K562 (cell line): Measurements from ENCODE around the gene PMVK. TPM values are rescaled to one million over a fixed set of nuclear protein-coding genes. Genes with fewer than 3 reads are reported as not detected.
A peak's percentile ranks its signal among the peaks of the same experiment; 100 is the strongest.

Experiments
- AFF1 ChIP-seq, 2 experiments: fragments of 450-650 bp; IDR thresholded peaks; 2 replicates each; pipeline ENCODE4 v1.6.1; 2018; ENCODE audit warnings: mild to moderate bottlenecking in 2 of 2, low read depth in 1 of 2; ENCODE audit not compliant: partially characterized antibody in 2 of 2
- AFF4 ChIP-seq: sonication (generic); formaldehyde crosslinking; IDR thresholded peaks from 2 replicates; pipeline ENCODE4 v1.8.0; 2023; ENCODE audit warnings: mild to moderate bottlenecking, missing genetic modification reagents
- ATF4 ChIP-seq: fragments of 450-650 bp; formaldehyde crosslinking; IDR thresholded peaks from 2 replicates; pipeline ENCODE4 v1.4.0; 2022; ENCODE audit warnings: mild to moderate bottlenecking, moderate library complexity
- BCLAF1 ChIP-seq, 2 experiments: fragments of 450-650 bp in 1 of 2; IDR thresholded peaks; 2 replicates each; pipeline ENCODE4 v1.6.1; 2011 to 2017; ENCODE audit warnings: low read depth in 2 of 2, antibody characterized with exemption in 1 of 2, borderline replicate concordance in 1 of 2, low read length in 1 of 2, mild to moderate bottlenecking in 1 of 2, mixed read lengths in 1 of 2; ENCODE audit not compliant: control insufficient read depth in 1 of 2
- FIP1L1 ChIP-seq: fragments of 200-400 bp; formaldehyde crosslinking; IDR thresholded peaks from 2 replicates; pipeline ENCODE4 v1.6.1; 2018; ENCODE audit warnings: mild to moderate bottlenecking, low read depth, low read length; ENCODE audit not compliant: poor library complexity, severe bottlenecking
- KDM1A ChIP-seq, 2 experiments: fragments of 450-650 bp; IDR thresholded peaks; 2 replicates each; pipeline ENCODE4 v1.6.1; 2016; ENCODE audit warnings: mild to moderate bottlenecking in 2 of 2
- NBN ChIP-seq: fragments of 450-650 bp; IDR thresholded peaks from 2 replicates; pipeline ENCODE4 v1.6.1; 2016; ENCODE audit warnings: low read depth, mild to moderate bottlenecking
- SNIP1 ChIP-seq: fragments of 450-650 bp; IDR thresholded peaks from 2 replicates; pipeline ENCODE4 v1.7.1; 2017; ENCODE audit warnings: low read depth, mild to moderate bottlenecking
- ZNF217 ChIP-seq: sonication (generic); formaldehyde crosslinking; IDR thresholded peaks from 2 replicates; pipeline ENCODE4 v1.8.0; 2022; ENCODE audit warnings: mild to moderate bottlenecking, missing genetic modification reagents
- ZNF277 ChIP-seq: fragments of 250-450 bp; sonication (Bioruptor Pico); IDR thresholded peaks from 2 replicates; pipeline ENCODE4 v1.8.0; 2022; ENCODE audit warnings: inconsistent platforms, mild to moderate bottlenecking, moderate library complexity, borderline replicate concordance
- ZNF77 ChIP-seq: fragments of 250-450 bp; sonication (Bioruptor Pico); IDR thresholded peaks from 2 replicates; pipeline ENCODE4 v1.5.0; 2020
- polyA plus RNA-seq, 8 experiments: library from polyadenylated mRNA; depleted of rRNA in 4 of 8; stranded (reverse) in 5 of 8; unstranded in 3 of 8; fragments of >200 nt; fragmentation: Nextera tagmentation in 2 of 8; fragmentation: Illumina TruSeq in 1 of 8; extraction: Ambion mirVana in 2 of 8; extraction: Trizol in 1 of 8; gene quantifications; 2 replicates each; pipeline versions ENCODE4 v1.2.1 to v1.2.3, GENCODE V29; 2011 to 2014; ENCODE audit warnings: inconsistent platforms in 1 of 8, missing spikeins in 1 of 8
- total RNA-seq, 7 experiments: library from RNA; depleted of rRNA in 6 of 7; stranded (reverse); fragments of >200 nt in 6 of 7; fragmentation: Illumina TruSeq in 2 of 7; extraction: Trizol in 2 of 7; gene quantifications; 2 replicates each; pipeline versions ENCODE4 v1.2.1 to v1.2.3, GENCODE V29; 2011 to 2021; ENCODE audit warnings: low replicate concordance in 1 of 7

PMVK gene
- total and polyA plus RNA-seq, 9 of the 15 experiments (the other 6 are each of a cell fraction or from before 2014, with no cell fraction given) = 1.1 to 15.3 (median 6.3) TPM

GRCh38 chr1:154961207-154962155 lies 25.0 kb upstream of the PMVK start, which contains the start of gene PYGO2 (continued):
- TF ChIP-seq AFF1 (IDR thresholded peaks at IDR 0.05; ENCODE audit: low read depth in 1 of 2, partially characterized antibody in 2 of 2) (no peak), KDM1A (IDR thresholded peaks at IDR 0.05) (no peak), SNIP1 (no peak), AFF4 (CRISPR knock-in tag) (peak; percentile 43; the same call in 1 of the 2 replicates), NBN (peak; percentile 34; the same call in 1 of the 2 replicates), ZNF277 (CRISPR knock-in tag) (no peak), BCLAF1 (IDR thresholded peaks at IDR 0.05; ENCODE audit: borderline replicate concordance in 1 of 2, control insufficient read depth in 1 of 2, low read depth in 2 of 2, low read length in 1 of 2) (peak in 1 of 2 experiments; percentile 87; a peak in 2 of 4 replicates), ZNF77 (CRISPR knock-in tag) (no peak), FIP1L1 (peak; percentile 85), ZNF217 (CRISPR knock-in tag) (no peak), ATF4 (CRISPR knock-in tag) (0 out of 2 replicates have a peak, but pooled peaks have one; percentile 32)
